SK-N-MC (cell line): ENCODE data around the gene EMP2.

Experiments
- EZH2 ChIP-seq: fragments of 200-600 bp; sonication (generic); IDR thresholded peaks from one replicate; pipeline ENCODE4 v1.6.1; 2017; ENCODE audit warnings: antibody characterized with exemption
- FOXP2 ChIP-seq: optimal IDR thresholded peaks from 2 replicates; pipeline ENCODE3; 2011; ENCODE audit warnings: mild to moderate bottlenecking, moderate library complexity; ENCODE audit not compliant: insufficient read depth; ENCODE audit errors: extremely low read length, control extremely low read depth
- POLR2AphosphoS5 ChIP-seq: IDR thresholded peaks from 2 replicates; pipeline ENCODE4 v1.6.1; 2012; ENCODE audit warnings: mild to moderate bottlenecking, low read depth, low read length, borderline replicate concordance

- TF ChIP-seq POLR2AphosphoS5 (no peak), EZH2 (no peak), FOXP2 (no peak)
Observed at GRCh38 chr16:10590342-10590741, 9.9 kb upstream of the EMP2 start.
